ENCODE data around the gene GPR135. TPM values are rescaled to one million over a fixed set of nuclear protein-coding genes. Genes with fewer than 3 reads are reported as not detected.

GPR135 gene
- total and polyA plus RNA-seq, 10 of the 15 experiments (the other 5 are each of a cell fraction or from before 2014, with no cell fraction given), result 0.11 to 1.1 (median 0.86) TPM

DNA sequence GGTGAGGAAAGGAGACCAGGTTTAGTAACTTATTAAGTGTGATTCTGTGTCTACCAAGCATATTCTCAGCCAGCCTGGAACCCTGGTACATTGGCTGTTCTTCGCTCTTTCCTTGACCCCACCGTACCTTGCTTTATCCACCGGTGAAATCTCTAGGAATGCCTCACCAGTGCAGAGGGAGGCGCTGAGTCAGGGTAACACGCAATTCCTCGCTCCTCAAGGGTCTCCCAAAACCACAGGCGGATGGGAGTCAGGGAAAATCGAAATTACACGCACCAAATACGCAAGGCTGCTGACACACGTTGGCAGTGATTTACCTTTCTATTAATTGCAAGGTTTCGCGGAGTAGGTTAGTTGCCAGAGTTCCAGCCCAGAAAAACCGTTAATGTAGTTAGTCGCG is 18.2 kb upstream of the GPR135 start:
- Histone ChIP-seq H3K4me3 (peak overlapping the region; percentile 83), H3K27ac (ENCODE audit: control insufficient read depth, insufficient read depth) (peak overlapping the region; percentile 85), H3K4me1 (ENCODE audit: control insufficient read depth, insufficient read depth, low read length) (peaks cover 10% of the 10 kb centered on the region; the same call in 1 of the 2 replicates), H3K9me3 (replicated peaks; ENCODE audit: control insufficient read depth, insufficient read depth, low read length) (no peaks in the 10 kb centered on the region), H3K27me3 (replicated peaks in 1 of 2; ENCODE audit: control insufficient read depth in 2 of 2, insufficient read depth in 2 of 2, low read length in 1 of 2) (no peaks in the 10 kb centered on the region), H3K79me2 (ENCODE audit: control insufficient read depth, insufficient read depth, low read length) (peaks cover 60% of the 10 kb centered on the region), H3K4me2 (ENCODE audit: control insufficient read depth, insufficient read depth) (peak overlapping the region; percentile 96), H2AFZ (ENCODE audit: control insufficient read depth, low read depth, low read length) (peak overlapping the region; percentile 32; the same call in 1 of the 2 replicates), H3K9ac (ENCODE audit: control insufficient read depth, insufficient read depth, low read length) (peak overlapping the region; percentile 76), H3K36me3 (ENCODE audit: control insufficient read depth in 2 of 2, insufficient read depth in 2 of 2, low read length in 1 of 2) (no peaks in the 10 kb centered on the region), H4K20me1 (ENCODE audit: control insufficient read depth, insufficient read depth) (no peaks in the 10 kb centered on the region)
- POLR2A ChIA-PET, result interaction anchor here (0.6 to 1.7 kb wide), 3 partner anchors 18 to 1936 kb away, joined by 3 to 6 read pairs (median 3); partner anchors contain the start of gene GPR135
- DNase-seq (ENCODE audit: low read depth, low spot score) (no peak), ATAC-seq (no peak), FAIRE-seq (no peak)
- WGBS (ENCODE audit: insufficient coverage, insufficient replicate concordance, low lambda C conversion rate, missing lambda C conversion rate), result 1% methylated on average over 16 of the region's 16 CpGs
- CTCF ChIA-PET, result interaction anchor here (0.8 to 2.2 kb wide), 10 partner anchors 9 to 355 kb away, joined by 3 to 6 read pairs (median 4); partner anchors contain the start of gene GPR135
- TF ChIP-seq SIN3A (IDR thresholded peaks at IDR 0.05; ENCODE audit: low read depth, low read length) (no peak), IKZF2 (IDR thresholded peaks at IDR 0.05) (peak in 1 of 2 experiments; percentile 28; a peak in 1 of 4 replicates), EP300 (IDR thresholded peaks at IDR 0.05; ENCODE audit: borderline replicate concordance in 1 of 2, control insufficient read depth in 1 of 2, low read depth in 2 of 2, low read length in 2 of 2) (0 out of 4 replicates have a peak, but pooled peaks of 1 of the 2 experiments have one; percentile 4)
- TF ChIP-seq, protein P1, sequence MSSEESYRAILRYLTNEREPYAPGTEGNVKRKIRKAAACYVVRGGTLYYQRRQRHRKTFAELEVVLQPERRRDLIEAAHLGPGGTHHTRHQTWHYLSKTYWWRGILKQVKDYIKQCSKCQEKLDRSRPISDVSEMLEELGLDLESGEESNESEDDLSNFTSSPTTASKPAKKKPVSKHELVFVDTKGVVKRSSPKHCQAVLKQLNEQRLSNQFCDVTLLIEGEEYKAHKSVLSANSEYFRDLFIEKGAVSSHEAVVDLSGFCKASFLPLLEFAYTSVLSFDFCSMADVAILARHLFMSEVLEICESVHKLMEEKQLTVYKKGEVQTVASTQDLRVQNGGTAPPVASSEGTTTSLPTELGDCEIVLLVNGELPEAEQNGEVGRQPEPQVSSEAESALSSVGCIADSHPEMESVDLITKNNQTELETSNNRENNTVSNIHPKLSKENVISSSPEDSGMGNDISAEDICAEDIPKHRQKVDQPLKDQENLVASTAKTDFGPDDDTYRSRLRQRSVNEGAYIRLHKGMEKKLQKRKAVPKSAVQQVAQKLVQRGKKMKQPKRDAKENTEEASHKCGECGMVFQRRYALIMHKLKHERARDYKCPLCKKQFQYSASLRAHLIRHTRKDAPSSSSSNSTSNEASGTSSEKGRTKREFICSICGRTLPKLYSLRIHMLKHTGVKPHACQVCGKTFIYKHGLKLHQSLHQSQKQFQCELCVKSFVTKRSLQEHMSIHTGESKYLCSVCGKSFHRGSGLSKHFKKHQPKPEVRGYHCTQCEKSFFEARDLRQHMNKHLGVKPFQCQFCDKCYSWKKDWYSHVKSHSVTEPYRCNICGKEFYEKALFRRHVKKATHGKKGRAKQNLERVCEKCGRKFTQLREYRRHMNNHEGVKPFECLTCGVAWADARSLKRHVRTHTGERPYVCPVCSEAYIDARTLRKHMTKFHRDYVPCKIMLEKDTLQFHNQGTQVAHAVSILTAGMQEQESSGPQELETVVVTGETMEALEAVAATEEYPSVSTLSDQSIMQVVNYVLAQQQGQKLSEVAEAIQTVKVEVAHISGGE (CRISPR knock-in tag; IDR thresholded peaks at IDR 0.05), result no peak
- SMC1A ChIA-PET (ENCODE audit: uncharacterized antibody, unreplicated experiment), result interaction anchor here (1.1 to 1.4 kb wide), 2 partner anchors 9 to 208 kb away, joined by 3 to 4 read pairs; no protein-coding TSS in a partner anchor
- RAD21 ChIA-PET (ENCODE audit: unreplicated experiment), result interaction anchor here (1.3 to 1.5 kb wide), 3 partner anchors 14 to 358 kb away, joined by 3 to 4 read pairs (median 3); no protein-coding TSS in a partner anchor
- intact Hi-C loops (cut with micrococcal nuclease; ENCODE audit: unreplicated experiment) (loop anchor here (10.0 kb wide), 2 partner anchors 611 to 681 kb away; partner anchors contain the start of genes DHRS7 and PCNX4), in situ Hi-C loops (cut with MboI) (loop anchor here (25.0 kb wide), 1 partner anchor 679 kb away; the partner anchor contains the start of gene DHRS7)
- no TSS peak for BruUV-seq (replicated peaks)

Data from GM12878 (cell line).